ENCODE measurements around the gene SLC47A1.

The SLC47A1 gene

GRCh38 chr17:19510903-19511302 lies 22.8 kb upstream of the SLC47A1 start:
- H3K36me3 ChIP-seq (ENCODE audit: control insufficient read depth in 2 of 2, insufficient read depth in 1 of 2, low read length in 2 of 2): no peaks in the 10 kb centered on the region
- no peak overlapping the region for H3K4me3 ChIP-seq (ENCODE audit: low read depth, low read length)
- no peaks in the 10 kb centered on the region for H3K4me1 ChIP-seq (ENCODE audit: control insufficient read depth, insufficient read depth, low read length)
- POLR2A ChIA-PET: interaction anchor here (2.0 kb wide), 1 partner anchor 137 kb away, joined by 4 read pairs; the partner anchor contains the start of gene ALDH3A2
- no peaks in the 10 kb centered on the region for H3K9me3 ChIP-seq (ENCODE audit: control insufficient read depth, insufficient read depth, low read depth, low read length)
- H3K27ac ChIP-seq (ENCODE audit: extremely low read depth, low read depth, low read length): no peak overlapping the region
- CTCF ChIA-PET: interaction anchor here (0.5 to 3.9 kb wide), 7 partner anchors 20 to 265 kb away, joined by 3 to 173 read pairs (median 3); partner anchors contain the start of gene B9D1
- peak; percentile 72 for TF ChIP-seq ZFHX2 (tag by site-specific recombination; conservative IDR thresholded peaks at IDR 0.05)
- TF ChIP-seq EGR2 (tag by site-specific recombination; IDR thresholded peaks at IDR 0.05; ENCODE audit: low read depth): peak; percentile 75
- no peak for TF ChIP-seq ZNF239 (tag by site-specific recombination; IDR thresholded peaks at IDR 0.05)
- no peak for TF ChIP-seq ZNF449 (tag by site-specific recombination; IDR thresholded peaks at IDR 0.05)

DNA sequence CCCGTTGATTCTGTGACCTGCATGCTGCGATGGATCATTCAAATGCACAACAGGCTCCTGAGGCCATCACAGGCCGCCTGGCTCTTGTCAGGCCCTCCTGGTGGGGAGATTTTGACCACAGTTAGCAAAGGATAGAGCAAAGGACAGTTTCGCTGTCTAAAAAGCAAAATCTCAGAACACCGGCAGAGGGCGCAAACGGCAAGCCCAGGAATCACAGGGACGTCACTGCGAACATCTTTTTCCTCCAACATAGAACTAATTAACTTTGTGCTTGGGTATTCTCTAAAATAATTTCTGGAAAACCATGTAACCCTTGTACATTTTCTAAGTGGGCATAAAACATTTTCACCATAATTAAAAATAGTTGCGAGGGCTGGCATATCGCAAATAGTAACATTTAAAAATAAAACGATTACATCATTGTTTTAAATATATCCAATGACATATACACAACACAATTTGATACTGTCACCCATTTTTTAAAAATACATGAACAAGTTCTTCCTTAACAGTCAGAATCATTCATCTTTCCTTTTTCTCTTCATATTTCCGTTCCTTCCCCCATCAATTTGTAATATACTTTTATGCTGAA lies 19.7 kb upstream of the SLC47A1 start:
- POLR2A ChIA-PET: interaction anchor here (0.6 to 2.1 kb wide), 2 partner anchors 151 to 205 kb away, joined by 3 to 5 read pairs; partner anchors contain the start of gene B9D1
- H3K27ac ChIP-seq (ENCODE audit: extremely low read depth, low read depth, low read length): no peak overlapping the region
- TF ChIP-seq, protein P1, sequence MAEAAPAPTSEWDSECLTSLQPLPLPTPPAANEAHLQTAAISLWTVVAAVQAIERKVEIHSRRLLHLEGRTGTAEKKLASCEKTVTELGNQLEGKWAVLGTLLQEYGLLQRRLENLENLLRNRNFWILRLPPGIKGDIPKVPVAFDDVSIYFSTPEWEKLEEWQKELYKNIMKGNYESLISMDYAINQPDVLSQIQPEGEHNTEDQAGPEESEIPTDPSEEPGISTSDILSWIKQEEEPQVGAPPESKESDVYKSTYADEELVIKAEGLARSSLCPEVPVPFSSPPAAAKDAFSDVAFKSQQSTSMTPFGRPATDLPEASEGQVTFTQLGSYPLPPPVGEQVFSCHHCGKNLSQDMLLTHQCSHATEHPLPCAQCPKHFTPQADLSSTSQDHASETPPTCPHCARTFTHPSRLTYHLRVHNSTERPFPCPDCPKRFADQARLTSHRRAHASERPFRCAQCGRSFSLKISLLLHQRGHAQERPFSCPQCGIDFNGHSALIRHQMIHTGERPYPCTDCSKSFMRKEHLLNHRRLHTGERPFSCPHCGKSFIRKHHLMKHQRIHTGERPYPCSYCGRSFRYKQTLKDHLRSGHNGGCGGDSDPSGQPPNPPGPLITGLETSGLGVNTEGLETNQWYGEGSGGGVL (tag by site-specific recombination; IDR thresholded peaks at IDR 0.05): no peak
- TF ChIP-seq ZNF391 (tag by site-specific recombination; IDR thresholded peaks at IDR 0.05; ENCODE audit: borderline replicate concordance, low read depth) (no peak), ZNF10 (tag by site-specific recombination; IDR thresholded peaks at IDR 0.05) (no peak), PATZ1 (tag by site-specific recombination; IDR thresholded peaks at IDR 0.05) (no peak), ZNF2 (tag by site-specific recombination; IDR thresholded peaks at IDR 0.05) (peak; percentile 38; the same call in 1 of the 2 replicates), RBAK (tag by site-specific recombination; IDR thresholded peaks at IDR 0.05) (no peak), ZNF555 (tag by site-specific recombination; conservative IDR thresholded peaks at IDR 0.05) (no peak), OVOL3 (tag by site-specific recombination; IDR thresholded peaks at IDR 0.05) (no peak), ZNF169 (tag by site-specific recombination; IDR thresholded peaks at IDR 0.05) (no peak), ZSCAN5A (tag by site-specific recombination; IDR thresholded peaks at IDR 0.05) (no peak), ZNF704 (tag by site-specific recombination; IDR thresholded peaks at IDR 0.05) (no peak), GLIS2 (tag by site-specific recombination; IDR thresholded peaks at IDR 0.05) (no peak)
- TF ChIP-seq, protein P2, sequence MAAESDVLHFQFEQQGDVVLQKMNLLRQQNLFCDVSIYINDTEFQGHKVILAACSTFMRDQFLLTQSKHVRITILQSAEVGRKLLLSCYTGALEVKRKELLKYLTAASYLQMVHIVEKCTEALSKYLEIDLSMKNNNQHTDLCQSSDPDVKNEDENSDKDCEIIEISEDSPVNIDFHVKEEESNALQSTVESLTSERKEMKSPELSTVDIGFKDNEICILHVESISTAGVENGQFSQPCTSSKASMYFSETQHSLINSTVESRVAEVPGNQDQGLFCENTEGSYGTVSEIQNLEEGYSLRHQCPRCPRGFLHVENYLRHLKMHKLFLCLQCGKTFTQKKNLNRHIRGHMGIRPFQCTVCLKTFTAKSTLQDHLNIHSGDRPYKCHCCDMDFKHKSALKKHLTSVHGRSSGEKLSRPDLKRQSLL (tag by site-specific recombination; IDR thresholded peaks at IDR 0.05): no peak
- TF ChIP-seq, protein P3, sequence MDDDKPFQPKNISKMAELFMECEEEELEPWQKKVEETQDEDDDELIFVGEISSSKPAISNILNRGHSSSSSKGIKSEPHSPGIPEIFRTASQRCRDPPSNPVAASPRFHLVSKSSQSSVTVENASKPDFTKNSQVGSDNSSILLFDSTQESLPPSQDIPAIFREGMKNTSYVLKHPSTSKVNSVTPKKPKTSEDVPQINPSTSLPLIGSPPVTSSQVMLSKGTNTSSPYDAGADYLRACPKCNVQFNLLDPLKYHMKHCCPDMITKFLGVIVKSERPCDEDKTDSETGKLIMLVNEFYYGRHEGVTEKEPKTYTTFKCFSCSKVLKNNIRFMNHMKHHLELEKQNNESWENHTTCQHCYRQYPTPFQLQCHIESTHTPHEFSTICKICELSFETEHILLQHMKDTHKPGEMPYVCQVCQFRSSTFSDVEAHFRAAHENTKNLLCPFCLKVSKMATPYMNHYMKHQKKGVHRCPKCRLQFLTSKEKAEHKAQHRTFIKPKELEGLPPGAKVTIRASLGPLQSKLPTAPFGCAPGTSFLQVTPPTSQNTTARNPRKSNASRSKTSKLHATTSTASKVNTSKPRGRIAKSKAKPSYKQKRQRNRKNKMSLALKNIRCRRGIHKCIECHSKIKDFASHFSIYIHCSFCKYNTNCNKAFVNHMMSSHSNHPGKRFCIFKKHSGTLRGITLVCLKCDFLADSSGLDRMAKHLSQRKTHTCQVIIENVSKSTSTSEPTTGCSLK (tag by site-specific recombination; IDR thresholded peaks at IDR 0.05): no peak
- TF ChIP-seq, protein P4, sequence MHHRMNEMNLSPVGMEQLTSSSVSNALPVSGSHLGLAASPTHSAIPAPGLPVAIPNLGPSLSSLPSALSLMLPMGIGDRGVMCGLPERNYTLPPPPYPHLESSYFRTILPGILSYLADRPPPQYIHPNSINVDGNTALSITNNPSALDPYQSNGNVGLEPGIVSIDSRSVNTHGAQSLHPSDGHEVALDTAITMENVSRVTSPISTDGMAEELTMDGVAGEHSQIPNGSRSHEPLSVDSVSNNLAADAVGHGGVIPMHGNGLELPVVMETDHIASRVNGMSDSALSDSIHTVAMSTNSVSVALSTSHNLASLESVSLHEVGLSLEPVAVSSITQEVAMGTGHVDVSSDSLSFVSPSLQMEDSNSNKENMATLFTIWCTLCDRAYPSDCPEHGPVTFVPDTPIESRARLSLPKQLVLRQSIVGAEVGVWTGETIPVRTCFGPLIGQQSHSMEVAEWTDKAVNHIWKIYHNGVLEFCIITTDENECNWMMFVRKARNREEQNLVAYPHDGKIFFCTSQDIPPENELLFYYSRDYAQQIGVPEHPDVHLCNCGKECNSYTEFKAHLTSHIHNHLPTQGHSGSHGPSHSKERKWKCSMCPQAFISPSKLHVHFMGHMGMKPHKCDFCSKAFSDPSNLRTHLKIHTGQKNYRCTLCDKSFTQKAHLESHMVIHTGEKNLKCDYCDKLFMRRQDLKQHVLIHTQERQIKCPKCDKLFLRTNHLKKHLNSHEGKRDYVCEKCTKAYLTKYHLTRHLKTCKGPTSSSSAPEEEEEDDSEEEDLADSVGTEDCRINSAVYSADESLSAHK (tag by site-specific recombination; IDR thresholded peaks at IDR 0.05): 0 out of 2 replicates have a peak, but pooled peaks have one; percentile 17

More for the DNA sequence above, 19.7 kb upstream of the SLC47A1 start:
- Histone ChIP-seq H3K9me3 (ENCODE audit: control insufficient read depth, insufficient read depth, low read depth, low read length) (no peaks in the 10 kb centered on the region), H3K4me1 (ENCODE audit: control insufficient read depth, insufficient read depth, low read length) (no peaks in the 10 kb centered on the region), H3K4me3 (ENCODE audit: low read depth, low read length) (no peak overlapping the region), H3K36me3 (ENCODE audit: control insufficient read depth in 2 of 2, insufficient read depth in 1 of 2, low read length in 2 of 2) (no peaks in the 10 kb centered on the region)
- CTCF ChIA-PET: interaction anchor here (0.6 to 3.9 kb wide), 30 partner anchors 11 to 261 kb away, joined by 3 to 173 read pairs (median 3); partner anchors contain the start of gene SLC47A1

Data from HEK293 (cell line).